NCI-H1092 (cell line): ENCODE data around the gene EIF3C.
"Not testable (repeated sequence)": the region's sequence is repeated elsewhere in the genome, so short reads cannot be mapped to it uniquely, and the experiment has no call there.

Experiments
- DNase-seq: peaks from one replicate; lab custom pipeline; 2025; lab: John Stamatoyannopoulos, UW

The EIF3C gene, protein sequence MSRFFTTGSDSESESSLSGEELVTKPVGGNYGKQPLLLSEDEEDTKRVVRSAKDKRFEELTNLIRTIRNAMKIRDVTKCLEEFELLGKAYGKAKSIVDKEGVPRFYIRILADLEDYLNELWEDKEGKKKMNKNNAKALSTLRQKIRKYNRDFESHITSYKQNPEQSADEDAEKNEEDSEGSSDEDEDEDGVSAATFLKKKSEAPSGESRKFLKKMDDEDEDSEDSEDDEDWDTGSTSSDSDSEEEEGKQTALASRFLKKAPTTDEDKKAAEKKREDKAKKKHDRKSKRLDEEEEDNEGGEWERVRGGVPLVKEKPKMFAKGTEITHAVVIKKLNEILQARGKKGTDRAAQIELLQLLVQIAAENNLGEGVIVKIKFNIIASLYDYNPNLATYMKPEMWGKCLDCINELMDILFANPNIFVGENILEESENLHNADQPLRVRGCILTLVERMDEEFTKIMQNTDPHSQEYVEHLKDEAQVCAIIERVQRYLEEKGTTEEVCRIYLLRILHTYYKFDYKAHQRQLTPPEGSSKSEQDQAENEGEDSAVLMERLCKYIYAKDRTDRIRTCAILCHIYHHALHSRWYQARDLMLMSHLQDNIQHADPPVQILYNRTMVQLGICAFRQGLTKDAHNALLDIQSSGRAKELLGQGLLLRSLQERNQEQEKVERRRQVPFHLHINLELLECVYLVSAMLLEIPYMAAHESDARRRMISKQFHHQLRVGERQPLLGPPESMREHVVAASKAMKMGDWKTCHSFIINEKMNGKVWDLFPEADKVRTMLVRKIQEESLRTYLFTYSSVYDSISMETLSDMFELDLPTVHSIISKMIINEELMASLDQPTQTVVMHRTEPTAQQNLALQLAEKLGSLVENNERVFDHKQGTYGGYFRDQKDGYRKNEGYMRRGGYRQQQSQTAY

GRCh38 chr16:28711220-28712083 lies at the start of gene EIF3C:
TSS of gene EIF3C (plus strand) at chr16:28711464. CDS start at chr16:28711687, 223 bp downstream.
- not testable (repeated sequence) for DNase-seq

- not testable (repeated sequence) for DNase-seq
Measured at GRCh38 chr16:28666264-28666663, 45.0 kb upstream of the EIF3C start.

DNA sequence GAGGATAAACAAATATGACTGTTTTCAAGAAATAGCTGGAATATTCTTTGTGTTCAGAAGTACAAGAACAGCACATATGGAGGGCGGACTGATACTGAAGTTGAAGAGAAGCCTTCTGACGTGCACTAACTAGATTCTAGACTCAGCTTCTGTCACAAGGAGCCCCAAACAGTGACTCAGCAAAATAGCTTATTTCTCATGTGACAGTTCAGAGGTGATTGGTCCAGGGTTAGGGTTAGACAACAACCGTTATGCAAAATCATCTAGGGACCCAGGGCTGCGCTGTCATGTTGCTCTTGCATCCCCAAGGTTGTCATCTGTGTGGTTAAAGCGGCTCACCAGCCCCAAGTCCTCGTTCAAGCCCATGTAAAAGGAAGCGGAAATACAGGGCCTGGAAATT lies 43.8 kb upstream of the EIF3C start:
- DNase-seq, result not testable (repeated sequence)

DNA sequence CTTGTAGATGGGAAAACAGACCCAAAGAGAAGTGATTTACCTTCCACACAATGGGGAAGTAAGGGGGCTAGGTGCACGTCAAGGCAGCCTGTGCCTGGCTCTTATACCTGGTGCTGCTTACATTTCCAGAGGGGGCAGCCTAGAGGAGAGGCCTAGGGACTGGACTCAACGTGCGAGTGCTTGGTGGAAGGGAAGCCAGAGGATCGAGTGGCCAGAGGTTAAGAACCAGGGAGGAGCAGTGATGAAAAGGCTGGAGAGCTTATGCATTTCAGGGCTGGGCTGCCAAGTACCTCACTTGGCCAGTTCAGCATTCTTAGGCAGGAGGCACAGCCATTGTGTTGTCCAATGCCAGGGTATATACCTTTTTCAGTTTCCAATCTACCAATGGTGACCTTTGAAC lies 43.1 kb upstream of the EIF3C start:
- not testable (repeated sequence) for DNase-seq

DNA sequence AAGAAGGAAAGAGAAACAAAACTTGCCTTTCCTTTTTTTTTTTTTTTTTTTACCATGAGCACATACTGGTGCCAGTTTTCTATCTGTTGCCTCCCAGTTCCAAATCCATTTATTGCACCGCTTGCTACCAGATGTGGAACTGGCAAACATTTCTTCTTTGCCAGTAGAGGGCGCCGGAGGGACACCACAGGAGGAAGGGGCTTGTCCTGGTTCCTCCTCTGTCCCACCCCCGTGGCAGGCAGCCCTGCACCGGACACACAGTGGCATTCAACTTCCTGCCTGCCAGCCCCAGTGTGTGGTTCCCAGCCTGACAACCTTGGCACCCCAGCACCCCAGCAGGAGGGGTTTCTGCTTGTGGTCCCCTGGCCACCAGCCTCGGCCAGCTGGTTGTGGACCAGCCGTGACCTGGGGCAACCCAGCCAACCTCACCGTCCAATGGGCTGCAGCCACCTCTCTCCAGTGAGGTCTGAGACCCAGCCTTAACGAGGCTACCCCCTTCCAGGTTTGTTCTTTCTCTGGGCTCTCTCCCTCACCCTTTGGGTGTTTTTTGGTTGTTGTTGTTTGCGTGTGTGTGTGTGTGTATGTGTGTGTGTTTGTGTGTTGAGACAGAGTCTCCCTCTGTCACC lies 22.8 kb upstream of the EIF3C start:
- not testable (repeated sequence) for DNase-seq

DNA sequence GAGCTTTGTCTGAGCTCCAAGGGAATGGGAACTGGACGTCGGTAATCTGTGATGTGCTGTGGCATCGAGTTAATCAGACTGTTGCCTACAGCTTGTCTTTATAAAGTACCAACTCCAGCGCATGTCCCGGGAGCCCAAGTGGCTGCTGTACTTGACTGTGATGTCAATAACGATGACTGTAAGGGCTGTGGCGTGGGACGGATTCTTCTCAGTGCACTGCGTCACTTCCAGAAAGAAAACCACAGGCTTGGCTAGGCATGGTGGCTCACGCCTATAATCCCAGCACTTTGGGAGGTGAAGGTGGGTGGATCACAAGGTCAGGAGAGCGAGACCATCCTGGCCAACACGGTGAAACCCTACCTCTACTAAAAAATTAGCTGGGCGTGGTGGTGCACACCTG lies 21.8 kb upstream of the EIF3C start:
- DNase-seq, result not testable (repeated sequence)

GRCh38 chr16:28691722-28692121 lies 19.5 kb upstream of the EIF3C start:
- DNase-seq, result not testable (repeated sequence)

DNA sequence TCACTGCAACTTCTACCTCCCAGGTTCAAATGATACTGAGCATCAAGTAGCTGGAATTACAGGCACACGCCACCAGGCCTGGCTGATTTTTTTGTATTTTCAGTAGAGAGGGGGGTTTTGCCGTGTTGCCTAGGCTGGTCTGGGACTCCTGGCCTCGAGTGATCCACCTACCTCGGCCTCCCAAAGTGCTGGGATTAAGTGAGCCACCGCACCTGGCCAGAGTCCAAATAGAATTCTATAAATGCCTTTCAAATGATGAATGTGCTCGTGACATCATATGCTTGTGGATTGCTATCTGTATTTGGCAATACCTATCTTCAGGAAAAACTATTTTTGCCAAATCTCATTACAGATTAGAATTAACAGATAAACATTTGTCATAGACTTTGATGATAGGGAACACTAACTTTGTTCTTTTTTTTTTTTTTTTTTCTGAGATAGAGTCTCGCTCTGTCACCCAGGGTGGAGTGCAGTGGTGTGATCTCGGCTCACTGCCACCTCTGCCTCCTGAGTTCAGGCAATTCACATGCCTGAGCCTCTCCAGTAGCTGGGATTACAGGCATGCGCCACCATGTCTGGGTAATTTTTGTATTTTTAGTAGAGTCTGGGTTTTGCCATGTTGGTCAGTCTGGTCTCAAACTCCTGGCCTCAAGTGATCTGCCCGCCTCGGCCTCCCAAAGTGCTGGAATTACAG lies 17.9 kb upstream of the EIF3C start:
- not testable (repeated sequence) for DNase-seq

DNA sequence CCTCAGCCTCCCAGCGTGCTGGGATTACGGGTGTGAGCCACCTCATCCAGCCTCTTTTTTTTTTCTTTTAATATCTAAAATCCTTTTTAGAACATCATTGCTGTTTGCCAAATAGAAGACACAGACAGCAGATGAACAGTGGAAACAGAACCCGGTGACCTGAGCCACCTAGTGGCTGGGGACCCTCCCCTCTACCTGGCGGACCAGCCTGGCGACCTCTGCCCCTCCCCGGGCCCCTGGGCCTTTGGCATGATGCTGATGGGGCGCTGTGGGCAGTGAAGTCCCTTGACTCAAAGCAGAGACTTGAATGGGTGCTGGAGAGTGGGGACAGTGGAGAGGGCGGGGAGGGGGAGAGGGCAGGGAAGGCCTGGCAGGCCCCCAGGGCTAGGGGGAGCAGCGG lies 11.5 kb upstream of the EIF3C start:
- not testable (repeated sequence) for DNase-seq

DNA sequence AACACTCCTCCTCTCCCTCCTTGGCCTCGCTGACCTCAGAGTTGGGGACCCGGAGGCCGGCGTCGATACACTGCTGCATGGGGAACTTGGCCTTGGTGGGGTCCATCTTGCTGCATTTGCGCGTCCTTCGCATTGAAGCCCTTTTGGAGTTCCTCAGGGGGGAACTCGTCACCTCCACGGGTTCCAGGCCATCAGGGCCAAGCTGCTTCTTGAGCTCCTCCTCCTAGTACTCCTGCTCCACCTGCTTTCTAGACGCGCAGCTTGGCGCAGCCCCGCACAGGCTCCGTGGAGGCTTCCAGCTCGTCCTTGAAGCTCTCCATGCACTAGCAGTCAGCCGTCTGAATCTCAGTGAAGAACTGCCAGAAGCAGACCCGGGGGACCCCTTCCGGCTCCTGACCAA lies 10.9 kb upstream of the EIF3C start:
- not testable (repeated sequence) for DNase-seq

- not testable (repeated sequence) for DNase-seq
Measured at GRCh38 chr16:28701384-28701783, 9.9 kb upstream of the EIF3C start.

GRCh38 chr16:28704246-28704645 lies 7.0 kb upstream of the EIF3C start:
- DNase-seq, result not testable (repeated sequence)

GRCh38 chr16:28722852-28723650 lies 11.8 kb downstream of the EIF3C start:
- DNase-seq, result not testable (repeated sequence)

DNA sequence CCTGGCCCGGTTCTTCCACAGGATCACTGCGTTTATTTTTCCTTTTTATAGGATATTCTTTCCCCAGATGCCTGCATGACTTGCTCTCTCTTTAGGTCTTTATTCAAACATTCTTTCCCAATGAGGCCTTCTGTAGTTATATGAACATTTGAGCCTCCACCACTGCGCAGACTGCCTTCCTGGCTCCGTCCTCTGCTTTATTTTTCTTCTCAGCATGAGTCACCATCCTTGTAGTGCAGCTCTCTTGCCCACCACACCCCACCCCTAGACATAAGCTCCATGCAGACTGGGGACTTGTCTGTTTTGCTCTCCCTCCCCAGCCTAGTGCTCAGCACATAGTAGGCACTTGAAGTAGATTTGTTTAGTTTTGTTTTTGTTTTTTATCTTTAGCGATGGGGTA lies 20.0 kb downstream of the EIF3C start:
- DNase-seq, result not testable (repeated sequence)

GRCh38 chr16:28732455-28733124 lies 21.3 kb downstream of the EIF3C start:
- DNase-seq, result not testable (repeated sequence)

- DNase-seq, result not testable (repeated sequence)
Measured at GRCh38 chr16:28739787-28740186, 28.5 kb downstream of the EIF3C start.

DNA sequence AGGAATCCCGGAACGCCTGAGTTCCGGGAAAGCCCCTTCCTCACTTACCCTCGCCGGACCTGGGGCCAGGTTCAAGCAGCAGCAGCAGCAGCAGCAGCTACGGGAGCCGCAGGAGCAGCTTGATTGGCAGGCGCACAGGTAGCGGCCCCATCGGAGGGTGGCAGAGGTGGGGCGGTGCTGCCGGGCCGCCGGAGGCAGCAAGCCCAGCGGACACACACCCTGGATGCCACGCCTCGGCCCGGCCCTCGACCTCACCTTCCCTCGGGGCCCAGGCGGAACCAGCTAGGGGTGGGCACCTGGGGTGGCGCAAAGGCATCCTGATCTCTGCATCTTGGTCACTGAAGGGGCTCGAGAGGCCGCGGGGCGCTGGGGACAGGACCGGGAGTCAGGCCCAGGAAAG lies 29.4 kb downstream of the EIF3C start:
- DNase-seq, result not testable (repeated sequence)

- not testable (repeated sequence) for DNase-seq
Measured at GRCh38 chr16:28741295-28741694, 30.0 kb downstream of the EIF3C start.
